Lower leg skin (tissue), 3 donors: Measurements from ENCODE around the gene MSRB3.

Experiments
- CTCF ChIP-seq, 3 donors: fragments of 450-650 bp; IDR thresholded peaks; one replicate each; pipeline ENCODE4 v1.5.1; 2016; ENCODE audit warnings: antibody characterized with exemption in 3 of 3, mild to moderate bottlenecking in 3 of 3, moderate library complexity in 2 of 3
- POLR2A ChIP-seq, 2 donors: fragments of 450-650 bp; IDR thresholded peaks; one replicate each; pipeline ENCODE4 v1.6.1; 2016 to 2017; ENCODE audit warnings: antibody characterized with exemption in 2 of 2, mild to moderate bottlenecking in 1 of 2, moderate library complexity in 1 of 2

- TF ChIP-seq CTCF (IDR thresholded peaks at IDR 0.05) (no peak), POLR2A (IDR thresholded peaks at IDR 0.05) (no peak)
Measured at GRCh38 chr12:65324551-65324950, 46.1 kb downstream of the MSRB3 start.
